T-helper 2 cell treated with Interferon-gamma antibody and Interleukin-4, amounts not matched to agents 5 μg/mL and 100 μg/mL, for 36 hours (primary cell): ENCODE measurements around the gene RSBN1.

Experiments
- DNase-seq: peaks from one replicate; pipeline ENCODE4 v3.0.0; 2021; ENCODE audit warnings: low spot score
- H3K27ac Mint-ChIP-seq: one replicate; pipeline ENCODE4 v1.8.0; 2021; ENCODE audit warnings: mild to moderate bottlenecking, mixed read lengths
- H3K27me3 Mint-ChIP-seq: one replicate; pipeline ENCODE4 v1.8.0; 2021; ENCODE audit warnings: low read depth, mixed read lengths
- H3K36me3 Mint-ChIP-seq: one replicate; pipeline ENCODE4 v1.8.0; 2021; ENCODE audit warnings: low read depth, mixed read lengths
- H3K4me1 Mint-ChIP-seq: one replicate; pipeline ENCODE4 v1.8.0; 2021; ENCODE audit warnings: low read depth, mixed read lengths
- H3K4me3 Mint-ChIP-seq: one replicate; pipeline ENCODE4 v1.8.0; 2022; ENCODE audit warnings: mild to moderate bottlenecking, moderate library complexity, mixed read lengths
- H3K9me3 Mint-ChIP-seq: one replicate; pipeline ENCODE4 v1.8.0; 2021; ENCODE audit warnings: mixed read lengths

The RSBN1 gene

DNA sequence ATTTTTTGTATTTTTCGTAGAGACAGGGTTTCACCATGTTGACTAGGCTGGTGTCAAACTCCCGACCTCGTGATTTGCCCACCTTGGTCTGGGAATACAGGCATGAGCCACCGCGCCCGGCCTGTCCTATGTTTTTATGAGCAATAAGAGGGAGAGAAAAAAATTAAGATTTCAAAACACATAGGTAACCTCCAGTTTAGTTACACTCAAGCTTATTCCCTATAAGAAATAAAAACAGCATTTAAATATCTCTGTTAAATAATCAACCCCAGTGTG, 7.1 kb downstream of the RSBN1 start:
- peak overlapping the region; percentile 41 for H3K27ac Mint-ChIP-seq
- peaks cover 9% of the 10 kb centered on the region for H3K9me3 Mint-ChIP-seq
- H3K36me3 Mint-ChIP-seq: peaks cover 52% of the 10 kb centered on the region
- H3K27me3 Mint-ChIP-seq: no peaks in the 10 kb centered on the region
- peaks cover 49% of the 10 kb centered on the region for H3K4me1 Mint-ChIP-seq
- H3K4me3 Mint-ChIP-seq: no peak overlapping the region
- no peak for DNase-seq

DNA sequence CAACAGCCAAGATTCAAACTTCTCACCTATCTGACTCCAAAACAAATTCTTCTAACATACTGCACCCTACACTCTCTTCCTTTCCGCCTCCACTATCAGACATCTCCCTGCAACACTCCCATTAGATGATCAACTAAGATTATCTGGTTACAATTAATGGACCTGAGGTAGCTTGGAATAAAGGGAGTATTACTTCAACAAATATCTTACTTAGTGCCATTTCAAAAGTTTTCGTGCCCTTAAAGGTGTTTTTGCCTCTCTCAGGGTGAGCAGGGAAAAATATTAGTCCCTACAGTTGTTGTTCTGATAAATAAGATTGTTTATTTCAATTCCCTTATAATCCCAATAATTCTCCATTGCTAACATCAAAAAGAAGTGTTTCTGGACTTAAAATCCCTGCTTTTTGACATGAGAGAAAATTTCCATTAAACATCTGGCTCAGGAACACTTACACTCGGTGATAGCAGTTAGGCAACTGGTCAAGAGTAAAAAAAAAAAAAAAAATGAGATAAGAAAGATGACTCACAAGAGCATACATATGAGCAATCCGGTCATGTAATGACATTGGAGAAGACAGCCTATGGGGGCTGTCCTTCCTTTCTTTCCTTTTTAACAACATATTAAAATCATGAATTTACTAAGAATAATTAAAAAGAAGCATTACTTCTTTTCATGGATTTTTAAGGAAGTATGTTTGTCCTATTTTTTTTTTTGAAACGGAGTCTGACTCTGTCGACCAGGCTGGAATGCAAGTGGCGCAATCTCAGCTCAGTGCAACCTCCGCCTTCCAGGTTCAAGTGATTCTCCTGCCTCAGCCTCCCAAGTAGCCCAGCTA, 7.6 kb downstream of the RSBN1 start:
- Mint-ChIP-seq H3K4me1 (peaks cover 45% of the 10 kb centered on the region), H3K27ac (peak overlapping the region; percentile 41), H3K9me3 (peaks cover 9% of the 10 kb centered on the region), H3K4me3 (no peak overlapping the region), H3K36me3 (peaks cover 52% of the 10 kb centered on the region), H3K27me3 (no peaks in the 10 kb centered on the region)
- DNase-seq: no peak

DNA sequence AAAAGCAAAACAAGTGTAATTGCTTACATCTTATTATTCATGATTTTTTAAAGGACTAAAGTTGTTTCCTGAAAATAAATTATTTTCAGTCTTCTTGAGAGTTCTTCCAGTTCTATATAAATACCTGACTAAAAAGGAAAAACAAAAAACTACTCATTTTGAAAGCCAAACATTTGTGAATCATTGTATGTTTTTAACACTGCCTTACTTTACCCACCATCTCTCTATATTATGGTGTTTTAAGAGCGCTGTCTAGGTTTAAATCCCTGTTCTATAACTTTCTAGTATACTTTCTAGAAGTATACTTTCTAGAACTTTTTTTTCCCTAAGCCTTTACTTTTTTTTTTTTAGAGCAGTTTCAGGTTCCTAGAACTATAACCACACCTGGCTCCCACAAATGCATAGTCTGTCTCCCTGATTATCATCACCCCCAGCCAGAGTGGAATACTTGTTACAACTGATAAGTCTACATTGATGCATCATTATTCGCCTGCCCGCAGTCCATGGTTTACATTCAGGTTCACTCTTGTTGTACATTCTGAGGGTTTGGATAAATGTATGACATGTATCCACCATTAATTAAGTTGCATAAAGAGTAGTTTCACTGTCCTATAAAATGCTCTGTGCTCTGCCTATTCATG, 9.8 kb downstream of the RSBN1 start:
- Mint-ChIP-seq H3K9me3 (peaks cover 9% of the 10 kb centered on the region), H3K4me1 (peaks cover 40% of the 10 kb centered on the region), H3K36me3 (peaks cover 48% of the 10 kb centered on the region), H3K27me3 (no peaks in the 10 kb centered on the region), H3K4me3 (peak overlapping the region; percentile 27), H3K27ac (no peak overlapping the region)
- no peak for DNase-seq

DNA sequence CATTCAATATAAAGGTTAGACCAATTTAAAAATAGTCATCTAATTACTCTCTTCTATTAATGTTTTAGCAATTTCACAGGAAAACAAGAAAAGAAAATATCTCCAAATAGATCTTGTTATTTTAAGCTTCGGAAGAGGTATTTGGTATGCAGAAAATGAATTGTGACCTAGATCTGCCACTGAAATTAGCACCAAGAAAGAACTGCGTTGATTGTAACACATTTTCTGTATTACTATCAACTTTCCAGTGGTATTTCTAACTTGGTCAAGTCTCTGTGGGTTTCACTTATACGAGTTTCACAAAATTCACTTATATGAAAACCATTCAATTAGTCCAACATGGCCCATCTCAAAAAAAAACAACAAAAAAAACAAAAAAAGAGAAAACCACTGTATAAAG, 11.8 kb downstream of the RSBN1 start:
- Mint-ChIP-seq H3K4me3 (no peak overlapping the region), H3K27me3 (no peaks in the 10 kb centered on the region), H3K4me1 (peaks cover 36% of the 10 kb centered on the region), H3K9me3 (peaks cover 9% of the 10 kb centered on the region), H3K36me3 (peaks cover 45% of the 10 kb centered on the region), H3K27ac (no peak overlapping the region)
- DNase-seq: no peak

DNA sequence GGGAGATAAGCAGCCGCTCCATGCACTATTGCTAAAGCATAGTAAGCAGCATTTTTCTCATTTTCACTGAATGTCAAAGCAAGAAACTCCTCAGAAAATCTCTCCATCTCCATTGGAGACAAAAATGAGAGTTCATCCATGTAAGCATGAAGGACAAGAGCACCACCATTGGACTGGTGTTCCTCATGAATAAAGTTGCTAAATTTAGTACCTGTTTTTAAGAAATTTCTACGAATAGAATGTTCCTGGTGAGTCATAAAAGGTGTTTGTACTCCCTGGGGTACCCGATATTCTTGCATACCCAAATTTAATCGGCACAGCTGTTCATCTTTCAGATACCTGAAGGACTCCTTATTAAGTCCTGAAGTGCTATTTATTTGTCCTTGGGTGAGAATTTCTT, 14.8 kb downstream of the RSBN1 start:
- no peaks in the 10 kb centered on the region for H3K27me3 Mint-ChIP-seq
- no peak overlapping the region for H3K27ac Mint-ChIP-seq
- H3K9me3 Mint-ChIP-seq: no peaks in the 10 kb centered on the region
- H3K36me3 Mint-ChIP-seq: peaks cover 47% of the 10 kb centered on the region
- no peak for DNase-seq
- peaks cover 28% of the 10 kb centered on the region for H3K4me1 Mint-ChIP-seq
- H3K4me3 Mint-ChIP-seq: no peak overlapping the region

DNA sequence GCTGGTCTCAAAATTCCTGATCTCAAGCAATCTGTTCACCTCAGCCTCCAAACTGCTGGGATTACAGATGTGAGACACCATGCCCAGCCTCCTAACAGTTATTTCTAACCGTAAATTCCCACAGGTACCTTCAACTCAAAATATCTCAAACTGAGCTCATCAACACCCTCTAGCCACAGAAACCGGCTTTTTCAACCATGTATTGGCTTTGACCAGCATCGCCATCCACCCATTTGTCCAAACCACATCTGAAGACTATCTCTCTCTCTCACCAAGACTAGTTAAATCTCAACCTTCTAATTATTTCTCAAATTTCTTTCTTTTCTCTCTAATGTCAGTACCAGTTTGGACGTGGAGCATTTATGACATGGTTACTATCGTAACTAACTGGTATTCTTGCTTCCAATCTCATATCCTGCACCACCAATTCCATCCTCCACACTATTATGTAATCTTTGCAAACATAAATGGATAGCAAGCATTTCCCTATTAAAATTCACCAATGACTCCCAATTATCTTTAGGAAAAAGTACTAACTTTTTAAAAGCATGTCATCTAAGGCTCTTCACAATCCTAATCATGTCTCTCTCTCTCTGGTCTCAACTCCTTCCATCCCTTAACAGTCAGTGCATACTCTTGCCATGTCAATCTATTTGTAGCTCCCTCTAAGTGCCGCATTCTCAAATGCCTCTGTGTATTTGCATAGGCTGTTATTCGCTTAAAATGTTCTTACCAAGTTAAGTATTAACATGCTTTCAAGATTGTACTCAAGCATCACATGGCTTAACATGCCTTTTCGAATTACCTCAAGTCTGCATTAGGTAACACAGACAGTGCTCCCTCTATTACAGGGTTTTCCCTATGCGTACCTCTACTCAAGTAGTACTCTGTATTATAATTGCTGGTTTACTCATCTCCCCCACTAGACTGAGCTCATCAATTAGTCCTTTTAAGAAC, 18.1 kb downstream of the RSBN1 start:
- H3K9me3 Mint-ChIP-seq: no peaks in the 10 kb centered on the region
- H3K36me3 Mint-ChIP-seq: peaks cover 60% of the 10 kb centered on the region
- no peak for DNase-seq
- no peaks in the 10 kb centered on the region for H3K27me3 Mint-ChIP-seq
- no peak overlapping the region for H3K27ac Mint-ChIP-seq
- no peak overlapping the region for H3K4me3 Mint-ChIP-seq
- peaks cover 33% of the 10 kb centered on the region for H3K4me1 Mint-ChIP-seq

DNA sequence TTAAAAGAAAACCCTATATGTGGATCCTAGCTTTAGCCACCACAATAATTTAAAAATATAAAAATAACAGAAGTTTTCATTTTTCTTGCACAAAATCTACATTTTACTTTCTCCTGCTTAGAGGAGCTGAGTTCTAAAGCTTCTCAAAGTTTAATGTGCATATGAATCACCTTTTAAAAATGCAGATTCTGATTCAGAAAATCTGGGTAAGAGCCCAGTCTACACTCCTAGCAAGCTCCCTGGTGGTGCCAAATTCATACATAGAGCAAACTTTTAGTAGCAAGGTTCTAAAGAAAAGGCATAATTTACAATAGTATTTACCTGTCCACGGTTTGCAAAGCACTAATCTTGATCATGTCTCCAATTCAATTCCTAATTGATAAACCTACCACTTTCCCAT, 19.3 kb downstream of the RSBN1 start:
- Mint-ChIP-seq H3K36me3 (peaks cover 70% of the 10 kb centered on the region), H3K9me3 (no peaks in the 10 kb centered on the region), H3K4me3 (no peak overlapping the region), H3K4me1 (peaks cover 35% of the 10 kb centered on the region), H3K27ac (peak overlapping the region; percentile 26), H3K27me3 (no peaks in the 10 kb centered on the region)
- DNase-seq: no peak

DNA sequence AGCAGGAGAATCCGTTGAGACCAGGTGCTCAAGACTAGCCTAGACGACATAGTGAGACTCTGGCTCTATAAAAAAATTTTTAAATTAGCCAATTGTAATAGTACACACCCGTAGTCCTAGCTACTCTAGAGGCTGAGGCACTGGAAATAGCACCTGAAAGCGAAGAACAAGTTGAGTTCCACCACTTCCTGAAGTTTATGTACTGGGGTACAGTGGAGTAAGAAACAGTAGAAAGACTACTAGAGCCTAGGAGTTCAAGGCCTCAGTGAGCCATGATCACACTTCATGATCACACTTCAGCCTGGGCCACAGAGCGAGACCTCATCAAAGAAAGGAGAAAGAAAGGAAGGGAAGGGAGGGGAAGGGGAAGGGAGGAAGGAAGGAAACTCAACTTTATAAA, 19.8 kb downstream of the RSBN1 start:
- Mint-ChIP-seq H3K27ac (peak overlapping the region; percentile 80), H3K36me3 (peaks cover 70% of the 10 kb centered on the region), H3K4me3 (no peak overlapping the region), H3K27me3 (no peaks in the 10 kb centered on the region), H3K4me1 (peaks cover 38% of the 10 kb centered on the region), H3K9me3 (no peaks in the 10 kb centered on the region)
- DNase-seq: no peak

DNA sequence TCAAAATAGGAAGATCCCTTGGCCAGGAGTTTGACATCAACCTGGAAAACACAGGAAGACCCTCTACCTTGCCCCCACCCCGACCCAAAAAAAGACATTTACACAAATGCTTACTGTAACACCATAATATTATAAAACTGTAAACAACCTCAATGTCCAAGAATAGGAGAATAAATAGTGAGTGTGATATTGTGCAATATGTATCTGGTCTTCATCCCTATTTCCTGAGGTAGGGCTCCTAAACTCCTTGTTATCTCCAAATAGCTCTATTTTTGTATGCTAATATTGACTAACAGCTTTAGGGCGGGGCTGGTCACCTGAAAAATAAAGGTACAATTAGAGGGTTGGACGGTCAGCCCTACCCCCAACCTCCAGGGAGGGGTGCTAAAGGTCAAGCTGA, 23.5 kb downstream of the RSBN1 start:
- peaks cover 55% of the 10 kb centered on the region for H3K4me1 Mint-ChIP-seq
- DNase-seq: no peak
- H3K27me3 Mint-ChIP-seq: no peaks in the 10 kb centered on the region
- H3K36me3 Mint-ChIP-seq: peaks cover 61% of the 10 kb centered on the region
- no peak overlapping the region for H3K27ac Mint-ChIP-seq
- H3K4me3 Mint-ChIP-seq: no peak overlapping the region
- H3K9me3 Mint-ChIP-seq: no peaks in the 10 kb centered on the region

DNA sequence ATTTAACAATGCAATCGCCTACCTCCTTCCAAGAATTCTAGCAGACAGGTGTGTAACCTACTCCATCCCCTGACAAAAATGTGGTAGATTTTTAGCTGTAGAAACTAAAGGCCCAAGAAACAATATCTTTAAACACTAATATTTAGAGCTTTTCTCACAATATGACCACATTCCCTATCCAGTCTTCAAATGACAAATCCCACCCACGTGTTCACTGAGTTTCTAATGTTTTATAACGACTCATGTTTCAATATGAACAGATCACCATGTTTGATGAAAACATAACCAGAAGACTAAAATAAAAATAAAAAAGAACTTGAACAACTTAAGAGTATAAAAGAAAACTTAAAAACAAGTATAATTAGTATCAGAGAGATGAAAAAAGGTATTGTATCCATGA, 24.6 kb downstream of the RSBN1 start:
- Mint-ChIP-seq H3K4me3 (no peak overlapping the region), H3K9me3 (no peaks in the 10 kb centered on the region), H3K27me3 (no peaks in the 10 kb centered on the region), H3K27ac (no peak overlapping the region), H3K4me1 (peaks cover 62% of the 10 kb centered on the region), H3K36me3 (peaks cover 57% of the 10 kb centered on the region)
- DNase-seq: no peak

DNA sequence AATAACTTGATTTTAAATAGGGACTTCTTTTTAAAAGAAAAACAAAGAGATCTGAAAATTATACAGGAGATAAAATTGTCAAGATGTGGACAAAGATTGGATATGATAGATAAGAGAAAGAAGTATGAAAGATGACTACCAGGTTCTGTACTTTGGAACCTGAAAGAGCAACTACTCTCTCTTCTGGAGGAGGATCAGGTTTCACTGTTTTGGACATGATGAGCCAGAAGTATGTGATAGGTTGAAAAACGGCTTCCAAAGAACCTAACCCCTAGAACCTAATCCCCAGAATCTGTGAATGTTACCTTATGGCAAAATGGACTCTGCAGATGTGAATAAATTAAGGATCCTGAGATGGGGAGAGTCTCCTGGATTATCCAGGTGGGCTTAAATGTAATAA, 26.2 kb downstream of the RSBN1 start:
- H3K27ac Mint-ChIP-seq: peak overlapping the region; percentile 16
- peaks cover 56% of the 10 kb centered on the region for H3K4me1 Mint-ChIP-seq
- H3K9me3 Mint-ChIP-seq: no peaks in the 10 kb centered on the region
- H3K4me3 Mint-ChIP-seq: peak overlapping the region; percentile 3
- H3K36me3 Mint-ChIP-seq: peaks cover 52% of the 10 kb centered on the region
- no peaks in the 10 kb centered on the region for H3K27me3 Mint-ChIP-seq
- DNase-seq: no peak

DNA sequence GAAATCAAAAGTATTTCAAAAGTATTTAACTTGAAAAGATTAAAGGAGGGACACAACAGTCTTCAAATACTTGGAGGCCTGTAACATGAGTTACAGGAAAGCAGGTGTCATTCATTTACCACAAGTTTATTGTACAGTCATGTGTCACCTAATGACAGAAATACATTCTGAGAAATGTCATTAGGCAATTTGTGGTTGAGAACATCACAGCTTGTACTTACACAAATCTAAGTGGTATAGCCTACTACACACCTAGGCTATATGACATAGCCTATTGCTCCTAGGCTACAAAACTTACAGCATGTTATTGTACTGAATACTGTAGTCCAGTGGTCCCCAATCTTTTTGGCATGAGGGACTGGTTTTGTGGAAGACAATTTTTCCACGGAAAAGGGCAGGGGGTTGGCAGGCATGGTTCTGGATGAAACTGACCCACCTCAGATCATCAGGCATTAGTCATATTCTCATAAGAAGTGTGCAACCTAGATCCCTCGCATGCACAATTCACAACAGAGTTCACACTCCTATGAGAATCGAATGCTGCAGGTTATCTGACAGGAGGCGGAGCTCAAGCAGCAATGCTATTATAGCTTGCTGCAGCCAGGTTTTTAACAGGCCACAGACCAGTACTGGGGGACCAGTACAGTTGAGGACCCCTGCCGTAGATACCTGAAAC, 28.0 kb downstream of the RSBN1 start:
- Mint-ChIP-seq H3K27ac (peak overlapping the region; percentile 98), H3K4me1 (peaks cover 51% of the 10 kb centered on the region), H3K27me3 (no peaks in the 10 kb centered on the region), H3K36me3 (peaks cover 35% of the 10 kb centered on the region), H3K4me3 (peak overlapping the region; percentile 84), H3K9me3 (no peaks in the 10 kb centered on the region)
- DNase-seq: no peak

DNA sequence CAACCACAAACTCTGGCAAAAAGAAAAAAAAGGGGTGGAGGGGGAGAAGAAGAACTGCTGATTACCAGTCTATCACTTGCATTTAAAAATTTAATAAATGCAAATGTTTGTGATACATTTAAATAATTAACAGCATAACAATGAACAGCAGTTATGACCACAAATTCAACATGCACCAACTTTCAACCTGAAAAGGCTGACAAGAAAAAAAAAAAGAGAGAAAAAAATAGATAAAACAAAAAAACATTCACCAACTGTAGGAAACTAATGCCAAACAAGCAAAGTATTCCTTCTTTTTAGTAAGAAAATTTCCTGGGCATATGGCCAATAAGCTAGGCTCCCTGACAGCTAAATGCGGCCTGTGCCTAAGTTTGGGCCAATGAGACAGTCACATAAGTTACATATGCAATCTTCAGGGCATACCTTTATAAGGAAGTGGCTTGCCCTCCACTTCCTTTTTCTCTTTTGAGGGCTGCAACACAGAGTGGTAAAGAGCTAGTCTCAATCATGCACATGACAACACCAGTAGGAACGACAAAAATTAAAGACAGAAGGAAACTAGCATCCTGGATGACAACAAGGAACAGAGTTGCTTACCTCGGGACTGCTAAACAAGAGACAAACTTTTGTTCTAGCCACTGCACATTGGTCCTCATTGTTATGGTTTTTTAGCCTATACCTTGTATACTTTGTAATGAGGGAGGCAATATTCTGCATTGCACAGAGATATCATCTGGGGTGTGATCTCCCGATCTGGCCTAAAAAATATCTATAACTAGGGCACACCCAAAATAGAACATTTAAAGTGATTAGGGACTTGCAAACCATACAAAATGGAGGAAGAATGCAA, 28.8 kb downstream of the RSBN1 start:
- H3K4me3 Mint-ChIP-seq: peak overlapping the region; percentile 84
- peaks cover 53% of the 10 kb centered on the region for H3K4me1 Mint-ChIP-seq
- DNase-seq: peak; percentile 32
- H3K27me3 Mint-ChIP-seq: no peaks in the 10 kb centered on the region
- H3K36me3 Mint-ChIP-seq: peaks cover 34% of the 10 kb centered on the region
- peak overlapping the region; percentile 98 for H3K27ac Mint-ChIP-seq
- H3K9me3 Mint-ChIP-seq: peaks cover 3% of the 10 kb centered on the region
